ENCODE data around the gene KPTN.

GRCh38 chr19:47514151-47514868, 30.3 kb upstream of the KPTN start:
- no peak for TF ChIP-seq POLR2A (IDR thresholded peaks at IDR 0.05)
- no peak for TF ChIP-seq CTCF (IDR thresholded peaks at IDR 0.05)

All from lower leg skin (tissue), 3 donors.